Measurements from ENCODE around the gene PCGF1. TPM values are rescaled to one million over a fixed set of nuclear protein-coding genes. Genes with fewer than 3 reads are reported as not detected.

Gene PCGF1
- polyA plus RNA-seq (ENCODE audit: insufficient read length in 3 of 3) = 10 to 100 TPM; 27.6 to 27.8 (median 27.6) TPM

DNA sequence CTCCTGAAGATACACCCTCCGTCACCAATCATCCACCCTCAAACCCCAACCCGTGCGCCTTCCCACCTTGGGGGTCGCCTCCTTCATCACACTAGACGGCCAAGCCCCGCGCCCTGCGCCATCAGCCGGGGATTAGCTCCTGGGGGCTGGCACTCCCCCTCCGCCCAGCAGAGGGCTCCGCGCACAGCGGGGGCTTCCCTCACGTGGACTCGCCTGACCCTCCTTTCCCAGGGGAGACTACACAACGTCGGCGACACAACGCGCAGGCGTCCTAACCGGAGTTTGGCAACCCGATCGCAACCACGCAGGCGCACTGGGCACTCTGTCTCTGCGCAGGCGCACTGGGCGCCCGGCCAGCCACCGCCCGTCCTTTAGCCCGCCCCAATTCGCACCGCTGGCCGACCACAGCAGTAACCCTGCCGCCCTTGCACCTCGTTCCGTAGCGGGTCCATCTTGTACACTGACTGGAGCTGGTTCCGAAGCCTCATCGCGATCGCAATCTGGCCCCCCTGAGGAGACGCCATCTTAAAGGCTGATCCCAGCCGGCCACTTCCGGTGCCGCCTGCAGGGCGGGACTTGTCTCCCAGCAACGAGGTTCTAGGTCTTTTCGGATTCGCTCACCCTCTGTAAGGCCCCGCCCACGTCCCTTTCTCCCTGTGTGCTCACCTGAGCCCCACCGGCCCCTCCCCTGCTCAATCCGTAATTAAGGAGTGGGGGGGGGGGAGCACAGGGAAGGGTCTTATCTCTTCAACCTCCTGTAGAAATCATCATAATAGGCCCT lies at the start of gene PCGF1:
Gene PCGF1, minus strand, starts transcription at position 551 of the 781 bp plus-strand sequence. Its CDS starts 27 bp downstream, at position 524.
- peak; percentile 95 to 99 (median 97) for DNase-seq (ENCODE audit: low read depth in 3 of 3, low spot score in 2 of 3)

DNA sequence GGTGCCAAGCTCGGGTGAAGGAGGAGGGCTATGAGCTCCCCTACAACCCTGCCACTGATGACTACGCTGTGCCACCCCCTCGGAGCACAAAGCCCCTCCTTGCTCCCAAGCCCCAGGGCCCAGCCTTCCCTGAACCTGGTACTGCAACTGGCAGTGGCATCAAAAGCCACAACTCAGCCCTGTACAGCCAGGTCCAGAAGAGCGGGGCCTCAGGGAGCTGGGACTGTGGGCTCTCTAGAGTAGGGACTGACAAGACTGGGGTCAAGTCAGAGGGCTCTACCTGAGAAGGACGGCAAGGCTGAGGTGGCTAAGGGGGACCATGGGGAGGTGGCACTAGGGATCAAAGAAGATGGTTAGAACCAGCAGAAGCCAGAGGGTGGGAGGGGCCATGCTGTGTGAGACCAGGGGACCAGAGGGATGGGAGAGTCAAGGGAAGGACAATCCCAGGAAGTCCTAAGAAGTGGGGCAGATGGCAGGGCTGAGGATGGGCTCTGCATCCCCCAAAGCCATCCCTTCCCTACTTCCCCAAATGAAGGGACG lies 49.4 kb upstream of the PCGF1 start:
- no peak for DNase-seq (ENCODE audit: low read depth in 3 of 3, low spot score in 2 of 3)

DNA sequence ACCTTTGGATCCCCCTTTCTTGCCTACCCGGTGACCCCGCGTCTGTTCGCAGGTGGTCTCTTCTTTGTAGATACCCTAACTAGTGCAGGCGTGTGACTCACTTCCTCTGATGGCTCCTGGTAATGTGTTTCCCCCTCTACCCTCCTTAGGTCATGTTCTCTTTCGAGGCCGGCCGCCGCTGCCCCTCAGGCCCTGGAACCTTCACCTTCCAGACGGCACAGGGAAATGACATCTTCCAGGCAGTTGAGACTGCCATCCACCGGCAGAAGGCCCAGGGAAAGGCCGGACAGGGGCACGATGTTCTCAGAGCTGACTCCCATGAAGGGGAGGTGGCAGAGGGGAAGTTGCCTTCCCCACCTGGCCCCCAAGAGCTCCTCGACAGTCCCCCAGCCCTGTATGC lies 48.7 kb upstream of the PCGF1 start:
- DNase-seq (ENCODE audit: low read depth in 3 of 3, low spot score in 2 of 3) = no peak

DNA sequence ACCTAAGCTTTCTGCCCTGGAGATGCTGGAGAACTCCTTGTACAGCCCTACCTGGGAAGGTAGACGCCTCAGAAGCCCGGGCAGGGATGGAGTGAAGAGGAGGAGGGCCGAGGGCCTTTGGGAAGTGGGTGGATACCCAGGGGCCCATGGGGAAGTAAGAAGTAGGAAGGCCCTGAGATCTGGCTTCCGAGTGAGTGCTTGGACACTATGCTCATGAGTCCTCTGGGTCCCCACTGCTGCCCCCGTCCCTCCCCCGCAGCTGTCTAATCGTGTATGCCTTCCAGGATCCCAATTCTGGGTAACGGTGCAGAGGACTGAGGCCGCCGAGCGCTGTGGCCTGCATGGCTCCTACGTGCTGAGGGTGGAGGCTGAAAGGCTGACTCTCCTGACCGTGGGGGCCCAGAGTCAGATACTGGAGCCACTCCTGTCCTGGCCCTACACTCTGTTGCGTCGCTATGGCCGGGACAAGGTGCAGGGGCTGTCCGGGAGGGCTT lies 48.2 kb upstream of the PCGF1 start:
- DNase-seq (ENCODE audit: low read depth in 3 of 3, low spot score in 2 of 3) = no peak

DNA sequence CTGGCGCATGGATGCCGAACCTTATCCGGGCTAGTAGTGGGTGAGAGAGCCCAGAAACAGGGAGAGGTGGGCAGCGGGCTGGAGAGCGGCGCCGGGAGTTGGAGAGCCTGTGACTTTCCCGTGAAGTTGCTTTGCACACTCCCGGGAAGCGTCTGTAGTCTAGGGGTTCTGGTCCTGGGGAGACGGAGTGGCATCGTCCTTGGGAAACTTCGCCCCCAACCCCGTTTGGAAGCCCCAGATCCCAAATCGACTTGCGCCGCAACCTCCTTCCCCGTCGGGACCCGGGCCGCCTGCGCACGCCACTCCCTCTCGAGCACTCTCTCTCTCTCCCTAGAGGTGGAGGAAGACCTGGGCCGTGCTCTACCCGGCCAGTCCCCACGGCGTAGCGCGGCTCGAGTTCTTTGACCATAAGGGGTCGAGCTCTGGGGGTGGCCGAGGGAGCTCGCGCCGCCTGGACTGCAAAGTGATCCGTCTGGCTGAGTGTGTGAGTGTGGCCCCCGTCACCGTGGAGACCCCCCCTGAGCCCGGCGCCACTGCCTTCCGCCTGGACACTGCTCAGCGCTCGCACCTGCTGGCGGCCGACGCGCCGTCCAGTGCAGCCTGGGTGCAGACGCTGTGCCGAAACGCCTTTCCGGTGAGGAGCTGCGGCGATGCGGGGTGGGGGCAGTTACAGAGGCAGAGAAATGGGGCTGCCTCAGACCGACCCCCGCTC lies 47.5 kb upstream of the PCGF1 start:
- DNase-seq (ENCODE audit: low read depth in 3 of 3, low spot score in 2 of 3) = no peak

DNA sequence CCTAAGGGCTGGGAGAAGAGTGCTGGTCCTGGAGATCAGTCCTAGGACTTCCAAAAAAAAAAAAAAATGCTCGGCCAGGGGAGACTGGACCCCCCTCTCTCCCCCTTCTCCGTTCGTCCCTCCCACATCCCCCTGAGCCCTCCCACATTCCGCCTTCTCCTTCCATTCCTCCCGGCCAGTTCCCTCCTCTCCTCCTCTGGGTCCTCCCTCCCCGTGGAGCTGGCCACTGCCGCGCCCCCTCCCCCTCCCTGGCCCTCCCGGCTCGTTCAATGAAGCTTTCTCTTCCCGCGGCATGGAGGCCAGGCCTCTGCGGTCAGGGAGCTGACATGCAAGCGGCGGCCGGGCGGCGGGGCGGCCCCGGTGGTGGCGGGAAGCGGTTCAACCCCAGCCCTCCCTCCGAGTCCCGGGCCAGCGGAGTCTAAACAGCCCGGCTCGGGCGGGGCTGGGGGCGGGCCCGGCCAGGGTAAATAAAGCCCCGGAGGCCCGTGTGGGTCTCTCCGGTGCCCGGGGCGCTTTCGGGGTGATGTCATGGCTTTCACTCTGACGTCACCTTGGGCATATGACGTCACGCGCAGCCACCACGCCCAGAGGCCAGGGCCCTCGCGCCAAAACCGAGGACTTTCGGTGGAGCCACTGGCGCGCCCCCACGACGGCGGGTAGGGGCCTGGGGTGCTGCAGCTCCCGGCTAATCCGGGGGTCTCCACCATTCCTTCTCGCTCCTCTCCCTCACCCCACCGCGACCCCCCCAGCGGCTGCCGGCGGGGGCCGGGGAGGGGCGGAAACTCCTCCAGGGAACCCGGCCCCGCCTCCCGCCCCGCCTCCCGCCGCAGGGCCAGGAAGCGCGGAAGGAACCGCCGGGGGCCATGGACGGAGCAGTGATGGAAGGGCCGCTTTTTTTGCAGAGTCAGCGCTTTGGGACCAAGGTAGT lies 46.7 kb upstream of the PCGF1 start, which contains the start of the genes DOK1 and LOXL3:
Gene DOK1, plus strand, starts transcription at position 829 of the 928 bp plus-strand sequence. Its CDS starts 35 bp downstream, at position 864.
Gene LOXL3, minus strand, starts transcription at position 51 of the 928 bp plus-strand sequence. CDS start 1,308 bp downstream, outside the sequence.
- peak in 2 of 3 donors; percentile 73 to 87 for DNase-seq (ENCODE audit: low read depth in 3 of 3, low spot score in 2 of 3)

DNA sequence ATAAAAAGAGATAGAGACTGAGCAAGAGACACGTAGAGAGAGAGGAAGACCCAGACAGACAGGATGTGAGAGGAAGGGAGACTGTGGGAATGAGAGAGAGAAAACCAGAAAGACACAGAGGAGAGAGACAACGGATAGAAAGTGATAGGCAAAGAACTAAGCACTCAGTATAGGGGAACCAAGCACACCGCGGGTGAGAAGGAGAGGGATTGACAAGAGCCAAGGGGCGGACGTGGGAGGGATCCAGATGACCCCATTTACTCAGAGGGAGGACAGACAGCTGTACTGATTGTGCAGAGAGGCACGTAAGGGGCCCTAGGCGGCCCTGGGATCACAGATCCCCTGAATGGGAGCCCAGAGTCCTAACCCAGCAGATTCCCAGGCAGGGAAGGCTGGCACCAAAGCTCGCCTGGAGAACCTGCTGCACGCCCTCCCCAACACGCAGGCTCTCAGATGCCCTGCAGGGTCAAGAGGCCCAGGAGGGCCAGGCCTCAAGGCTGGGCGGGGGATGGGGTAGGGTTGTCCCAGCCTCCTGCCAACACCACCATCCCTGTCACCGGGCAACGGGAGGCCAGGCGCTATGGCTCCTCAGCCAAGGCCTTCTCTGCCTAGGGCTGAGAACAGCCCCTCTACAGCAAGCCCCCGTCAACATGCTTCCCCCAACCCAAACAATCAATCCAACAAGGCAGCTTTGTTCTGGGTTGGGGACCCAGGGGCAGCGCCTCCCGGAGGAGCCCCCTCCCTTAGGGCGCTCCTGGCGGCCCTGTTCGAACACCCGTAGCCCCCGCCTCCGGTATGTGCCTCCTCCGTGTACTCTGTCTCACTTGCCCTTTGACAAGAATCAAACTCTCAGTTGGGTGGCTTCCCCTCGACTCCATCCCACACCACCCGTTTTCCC lies 45.7 kb upstream of the PCGF1 start:
- DNase-seq (ENCODE audit: low read depth in 3 of 3, low spot score in 2 of 3) = no peak

DNA sequence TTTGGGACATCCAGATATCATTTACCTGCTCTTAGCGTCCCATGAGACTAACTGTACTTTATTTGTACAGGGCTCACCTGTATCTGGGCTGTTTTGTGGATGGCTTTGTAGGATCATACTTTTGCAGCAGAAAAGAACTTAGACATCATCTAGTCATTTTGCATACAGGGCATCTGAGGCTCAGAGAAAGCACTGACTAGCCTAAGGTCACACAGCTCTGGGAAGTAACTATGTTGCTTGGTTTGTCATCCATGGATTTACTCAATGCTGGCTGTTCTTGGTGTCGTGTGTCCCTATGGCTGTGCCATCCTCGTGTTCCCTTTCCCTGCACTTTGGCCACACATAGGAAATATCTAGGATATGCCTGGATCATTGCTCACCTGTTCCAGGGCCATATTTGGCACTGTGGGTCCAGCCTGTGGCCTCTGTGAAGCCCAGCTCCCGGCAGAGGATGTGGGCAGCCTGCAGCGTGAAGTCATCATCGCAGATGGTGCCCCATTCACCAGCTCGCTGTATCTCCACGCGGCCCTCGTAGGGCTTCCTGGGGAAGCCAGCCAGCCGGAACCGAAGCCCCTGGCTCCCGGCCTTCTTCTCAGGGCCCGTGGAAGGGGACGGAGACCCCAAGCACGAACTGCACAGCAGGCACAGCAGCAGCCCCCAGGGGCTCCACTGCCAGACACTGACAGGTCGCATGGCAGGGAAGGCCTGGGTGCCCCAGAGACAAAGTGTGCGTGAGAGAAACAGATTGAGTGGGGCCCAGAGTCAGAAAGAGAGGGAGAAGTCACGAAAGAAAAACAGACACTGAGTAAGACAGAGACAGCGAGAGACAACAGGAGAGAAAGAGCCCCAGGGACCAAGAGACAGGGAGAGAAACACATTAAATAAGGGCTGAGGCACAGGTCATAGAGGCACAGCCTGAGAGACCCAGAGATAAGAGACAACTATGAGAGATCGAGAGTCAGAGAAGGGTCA lies 44.7 kb upstream of the PCGF1 start:
- no peak for DNase-seq (ENCODE audit: low read depth in 3 of 3, low spot score in 2 of 3)

DNA sequence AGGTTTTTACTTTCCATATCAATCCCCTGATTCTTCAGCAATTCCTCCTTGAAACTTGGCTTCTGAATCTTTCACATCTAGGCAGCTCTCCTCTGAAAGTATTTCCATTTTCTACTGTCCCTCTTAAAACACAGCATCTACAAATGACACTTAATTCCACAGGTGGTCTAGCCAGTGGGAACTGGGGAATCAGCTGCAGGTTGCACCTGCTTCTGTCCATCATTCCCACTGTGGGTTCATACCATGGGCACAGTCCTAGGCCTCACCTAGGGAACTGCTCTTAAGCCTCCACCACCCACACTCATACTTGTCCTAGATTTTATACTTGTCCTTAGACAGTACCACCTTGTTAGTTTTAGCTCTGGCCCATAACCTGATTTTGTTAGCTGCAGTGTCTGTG lies 44.0 kb upstream of the PCGF1 start:
- no peak for DNase-seq (ENCODE audit: low read depth in 3 of 3, low spot score in 2 of 3)

DNA sequence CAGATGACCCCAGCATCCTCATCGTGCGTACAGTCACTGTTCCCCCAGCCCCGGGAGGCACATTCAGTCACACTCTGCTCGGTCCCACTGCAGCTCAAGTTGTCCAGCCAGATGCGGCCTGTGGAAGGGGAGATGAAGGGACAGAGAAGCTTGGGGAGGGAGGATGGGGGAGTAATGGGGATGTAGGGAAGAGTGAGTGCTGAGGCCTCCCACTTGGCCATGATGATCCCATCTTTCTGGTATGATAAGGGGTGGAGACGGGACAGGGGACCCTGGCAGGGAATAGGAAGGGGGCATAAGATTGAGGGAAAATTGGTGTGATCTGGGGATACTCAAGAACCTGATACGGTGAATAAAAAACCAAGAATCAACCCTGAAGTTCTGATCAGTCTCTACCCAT lies 42.7 kb upstream of the PCGF1 start:
- no peak for DNase-seq (ENCODE audit: low read depth in 3 of 3, low spot score in 2 of 3)

DNA sequence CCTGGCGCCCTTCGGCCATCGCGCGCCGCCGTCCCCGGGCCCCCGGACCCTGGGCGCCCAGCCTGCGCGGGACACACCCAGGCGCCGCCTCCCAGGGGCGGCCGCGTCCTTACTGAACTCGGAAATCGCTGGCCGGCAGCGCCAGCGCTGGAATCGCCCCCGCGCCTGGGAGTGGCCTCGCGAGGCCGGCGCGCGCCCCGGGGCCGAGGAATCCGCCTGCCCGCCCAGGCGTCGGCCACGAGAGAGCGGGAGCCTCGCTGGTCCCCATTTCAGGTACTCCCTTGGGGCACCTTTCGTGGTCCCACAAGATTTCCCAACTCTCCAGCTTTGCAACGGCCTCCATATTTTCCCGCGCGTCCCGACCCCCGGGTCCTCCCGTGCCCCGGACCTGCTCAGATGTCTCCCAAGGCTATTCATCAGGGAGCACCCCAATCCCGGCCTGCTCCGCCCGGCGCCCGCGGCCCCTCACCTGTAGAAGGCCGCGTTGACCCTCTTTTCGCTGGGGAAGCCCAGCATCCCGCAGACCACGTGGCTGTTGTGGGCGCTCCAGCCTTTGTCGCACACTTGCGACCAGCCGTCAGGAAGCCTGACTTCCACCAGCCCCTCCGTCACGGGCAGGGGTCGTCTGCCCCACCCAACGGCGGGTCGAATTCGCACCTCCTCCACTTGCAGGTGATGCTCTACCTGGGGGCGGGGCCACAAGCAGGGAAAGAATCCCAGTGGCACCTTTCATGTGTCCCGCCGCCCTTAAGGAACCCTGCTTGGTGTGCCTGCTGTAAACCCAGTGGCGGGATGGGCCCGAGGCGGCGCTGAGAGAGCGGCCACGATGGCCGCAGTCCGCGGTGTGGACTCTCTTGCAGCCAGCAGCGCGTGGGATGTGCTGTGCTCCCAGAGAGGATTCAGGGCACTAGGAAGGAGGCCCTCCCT lies 41.7 kb upstream of the PCGF1 start:
- no peak for DNase-seq (ENCODE audit: low read depth in 3 of 3, low spot score in 2 of 3)

DNA sequence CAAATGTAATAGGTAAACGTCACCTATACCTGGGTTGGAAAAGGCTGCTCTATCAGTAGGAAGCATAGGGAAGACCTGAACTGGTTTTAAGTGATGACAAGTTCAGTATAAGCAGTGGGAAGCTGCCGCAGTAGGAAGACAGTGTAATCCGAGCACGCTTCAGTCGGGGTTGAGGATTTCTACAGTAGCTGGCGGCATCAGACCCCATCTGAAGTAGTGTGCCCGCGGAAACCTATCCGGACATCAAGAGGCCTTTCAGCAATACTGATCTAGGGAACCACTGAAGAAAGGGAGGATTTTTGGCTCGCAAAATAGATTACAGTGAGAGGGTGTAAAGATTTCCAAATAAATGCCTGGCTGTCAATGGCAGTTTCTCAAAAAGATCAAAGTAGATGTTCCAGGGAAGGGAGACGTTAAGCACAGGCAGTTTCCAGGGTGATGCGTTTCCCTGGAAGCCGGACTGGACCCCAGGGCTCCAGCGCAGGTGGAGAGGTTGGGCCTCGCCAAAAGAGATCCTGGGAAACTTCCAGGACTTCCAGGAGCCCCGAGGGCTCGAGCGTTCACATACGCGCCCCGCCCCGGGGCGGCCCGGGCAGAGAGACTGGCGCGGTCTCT lies 40.9 kb upstream of the PCGF1 start:
- DNase-seq (ENCODE audit: low read depth in 3 of 3, low spot score in 2 of 3) = no peak

DNA sequence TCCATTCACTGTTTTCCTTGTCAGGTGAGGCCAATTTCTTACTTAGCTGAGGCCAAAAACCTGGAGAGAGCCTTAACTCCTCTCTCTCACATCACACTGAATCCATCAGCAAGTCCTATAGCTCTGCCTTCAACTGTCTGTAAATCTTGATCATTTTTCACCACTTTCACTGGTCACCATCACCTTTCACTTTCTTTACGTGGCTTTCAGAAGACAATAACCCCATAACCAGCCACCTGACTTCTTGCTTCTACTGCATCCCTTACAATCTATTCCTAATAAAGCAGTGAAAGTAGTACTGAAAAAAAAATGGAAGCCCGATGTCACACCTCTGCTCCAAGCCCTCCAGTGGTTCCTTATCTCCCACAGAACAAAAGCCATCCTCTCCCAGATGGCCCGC lies 38.5 kb upstream of the PCGF1 start:
- no peak for DNase-seq (ENCODE audit: low read depth in 3 of 3, low spot score in 2 of 3)

DNA sequence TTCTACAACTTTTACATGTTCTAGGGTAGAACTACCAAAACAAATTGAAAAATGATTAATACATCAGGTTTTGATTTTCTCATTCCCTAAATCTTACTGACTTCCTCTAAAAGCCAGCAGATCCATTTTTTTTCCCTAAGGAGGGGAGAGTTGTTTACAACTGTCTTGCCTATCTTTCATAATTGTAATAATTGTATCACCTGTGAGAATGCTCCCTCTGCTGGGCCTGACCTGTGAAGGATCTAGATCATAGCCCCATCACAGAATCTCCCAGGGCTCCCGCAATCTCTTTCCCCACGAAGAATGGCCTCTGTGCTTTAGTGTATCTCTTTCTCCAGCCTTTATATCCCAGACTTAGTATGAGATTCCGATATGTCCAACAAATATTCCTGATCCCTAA lies 37.1 kb upstream of the PCGF1 start:
- DNase-seq (ENCODE audit: low read depth in 3 of 3, low spot score in 2 of 3) = no peak

DNA sequence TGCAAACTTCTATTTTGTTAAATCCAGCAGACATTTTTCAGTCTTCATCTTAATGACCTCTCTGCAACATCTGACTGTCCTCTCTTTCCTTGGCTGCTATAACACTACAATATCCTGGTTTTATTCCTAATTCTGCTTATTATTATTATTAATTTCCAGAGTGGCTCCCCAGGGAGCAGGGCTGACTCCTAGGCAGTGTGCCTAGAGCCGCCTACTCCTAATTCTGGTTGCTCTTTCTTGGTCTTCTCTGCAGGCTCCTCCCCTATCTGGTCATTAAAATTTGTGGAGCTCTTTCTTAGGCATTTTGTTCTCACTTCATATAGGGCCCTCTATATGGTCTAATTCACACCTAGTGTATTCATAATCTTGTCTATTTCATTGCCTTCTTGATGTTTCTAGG lies 35.5 kb upstream of the PCGF1 start:
- DNase-seq (ENCODE audit: low read depth in 3 of 3, low spot score in 2 of 3) = no peak

DNA sequence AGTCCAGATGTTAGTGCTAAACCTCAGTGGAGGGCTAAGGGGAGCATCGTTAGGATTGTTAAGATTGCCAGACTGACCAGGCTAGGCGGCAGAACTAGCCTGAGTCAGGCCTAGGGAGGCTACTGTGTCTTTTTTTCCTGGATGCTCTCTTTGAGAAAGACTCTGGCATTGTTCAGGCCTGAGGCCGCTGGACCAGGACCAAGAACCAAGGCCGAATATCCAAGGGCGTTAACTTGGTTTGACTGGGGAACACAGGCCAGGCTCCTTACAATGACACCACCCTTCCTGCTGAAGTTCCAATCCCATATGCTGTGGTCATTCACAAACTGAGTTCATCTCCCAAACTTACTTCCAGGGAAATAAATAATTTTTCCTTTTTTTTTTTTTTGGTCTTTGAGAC lies 32.8 kb upstream of the PCGF1 start:
- no peak for DNase-seq (ENCODE audit: low read depth in 3 of 3, low spot score in 2 of 3)

Measured in right renal cortex interstitium (tissue), 3 donors.